Upper lobe of right lung (tissue), 1 donor: ENCODE data around the gene REPIN1. TPM values are rescaled to one million over a fixed set of nuclear protein-coding genes. Genes with fewer than 3 reads are reported as not detected.

ENCODE experiments used
- ATAC-seq: fragments of 200-7000 bp; cut with Tn5 transposase; one replicate; pipeline ENCODE4 v1.9.1; 2020; ENCODE audit warnings: mild to moderate bottlenecking, moderate library complexity
- DNase-seq: peaks from one replicate; pipeline ENCODE4 v3.0.0-alpha.2; 2020
- H3K27ac ChIP-seq: fragments of 200-600 bp; one replicate; pipeline ENCODE4 v1.8.0; 2022
- H3K27me3 ChIP-seq: fragments of 200-600 bp; one replicate; pipeline ENCODE4 v1.8.0; 2022; ENCODE audit warnings: mild to moderate bottlenecking
- H3K36me3 ChIP-seq: fragments of 200-600 bp; one replicate; pipeline ENCODE4 v1.8.0; 2022
- H3K4me1 ChIP-seq: fragments of 200-600 bp; one replicate; pipeline ENCODE4 v1.8.0; 2022
- H3K4me3 ChIP-seq: fragments of 200-600 bp; one replicate; pipeline ENCODE4 v1.8.0; 2022; ENCODE audit warnings: mild to moderate bottlenecking
- H3K9me3 ChIP-seq: fragments of 200-600 bp; one replicate; pipeline ENCODE4 v1.8.0; 2022
- CTCF ChIP-seq: fragments of 200-600 bp; IDR thresholded peaks from one replicate; pipeline ENCODE4 v1.8.0; 2022; ENCODE audit warnings: antibody characterized with exemption
- intact Hi-C: fragments of 100-400 bp; cut with DNase I; formaldehyde crosslinking; loops from one replicate; pipeline ENCODE4 v1.11.0; 2022
- total RNA-seq: library from RNA; stranded (reverse); fragmentation: NEBNext Ultra II Directional; extraction: Animal tissue kit (Norgen Biotek cat#: 25700); gene quantifications from one replicate; pipeline ENCODE4 v1.2.1, GENCODE V29; 2021
- donor health status: DM: no; HTN: yes; CAD: no; lungs with severe emphysema.

The REPIN1 gene
- total RNA-seq, 1 donor from 2014 or later: 93.7 TPM

- Histone ChIP-seq H3K36me3 (peaks cover 7% of the 10 kb centered on the region), H3K4me3 (no peak overlapping the region), H3K27me3 (no peaks in the 10 kb centered on the region), H3K9me3 (no peaks in the 10 kb centered on the region), H3K27ac (no peak overlapping the region), H3K4me1 (peaks cover 10% of the 10 kb centered on the region)
- TF ChIP-seq CTCF: no peak
- DNase-seq: no peak
- intact Hi-C loops: no loop called here
- ATAC-seq: no peak
Observed at GRCh38 chr7:150334108-150334507, 34.5 kb upstream of the REPIN1 start.

- Histone ChIP-seq H3K27me3 (peaks cover 2% of the 10 kb centered on the region), H3K36me3 (peaks cover 4% of the 10 kb centered on the region), H3K27ac (peak overlapping the region; percentile 66), H3K4me1 (peaks cover 6% of the 10 kb centered on the region), H3K4me3 (no peak overlapping the region), H3K9me3 (no peaks in the 10 kb centered on the region)
- no peak for TF ChIP-seq CTCF
- DNase-seq (no peak), ATAC-seq (peak; percentile 1)
- intact Hi-C loops: no loop called here
Observed at GRCh38 chr7:150335108-150335773, 33.4 kb upstream of the REPIN1 start.

- DNase-seq (peak; percentile 33), ATAC-seq (no peak)
- Histone ChIP-seq H3K9me3 (no peaks in the 10 kb centered on the region), H3K4me1 (peaks cover 7% of the 10 kb centered on the region), H3K27me3 (peaks cover 7% of the 10 kb centered on the region), H3K27ac (peak overlapping the region; percentile 66), H3K4me3 (no peak overlapping the region), H3K36me3 (peaks cover 4% of the 10 kb centered on the region)
- no peak for TF ChIP-seq CTCF
- intact Hi-C loops: no loop called here
Observed at GRCh38 chr7:150335774-150336112, 32.9 kb upstream of the REPIN1 start.

- no peak for TF ChIP-seq CTCF
- Histone ChIP-seq H3K27me3 (peaks cover 17% of the 10 kb centered on the region), H3K36me3 (peaks cover 4% of the 10 kb centered on the region), H3K4me3 (no peak overlapping the region), H3K4me1 (peaks cover 7% of the 10 kb centered on the region), H3K27ac (no peak overlapping the region), H3K9me3 (no peaks in the 10 kb centered on the region)
- intact Hi-C loops: no loop called here
- DNase-seq (no peak), ATAC-seq (no peak)
Observed at GRCh38 chr7:150336746-150337145, 31.9 kb upstream of the REPIN1 start.

GRCh38 chr7:150337179-150337578 lies 31.4 kb upstream of the REPIN1 start:
- DNase-seq (peak; percentile 63), ATAC-seq (no peak)
- Histone ChIP-seq H3K36me3 (peaks cover 4% of the 10 kb centered on the region), H3K4me3 (no peak overlapping the region), H3K27me3 (peaks cover 18% of the 10 kb centered on the region), H3K27ac (no peak overlapping the region), H3K9me3 (no peaks in the 10 kb centered on the region), H3K4me1 (peaks cover 7% of the 10 kb centered on the region)
- no peak for TF ChIP-seq CTCF
- intact Hi-C loops: no loop called here

- DNase-seq (peak; percentile 56), ATAC-seq (no peak)
- Histone ChIP-seq H3K4me3 (no peak overlapping the region), H3K27me3 (peaks cover 18% of the 10 kb centered on the region), H3K4me1 (peaks cover 7% of the 10 kb centered on the region), H3K9me3 (no peaks in the 10 kb centered on the region), H3K36me3 (peaks cover 4% of the 10 kb centered on the region), H3K27ac (no peak overlapping the region)
- intact Hi-C loops: no loop called here
- no peak for TF ChIP-seq CTCF
Observed at GRCh38 chr7:150337659-150338081, 31.0 kb upstream of the REPIN1 start.
